ENCODE data around the gene GTF3C4. TPM values are rescaled to one million over a fixed set of nuclear protein-coding genes. Genes with fewer than 3 reads are reported as not detected.

GTF3C4 gene
- total and polyA plus RNA-seq, 2 of the 8 experiments (the other 6 are each of a cell fraction or from before 2014, with no cell fraction given) = 6.8 to 39.2 TPM

DNA sequence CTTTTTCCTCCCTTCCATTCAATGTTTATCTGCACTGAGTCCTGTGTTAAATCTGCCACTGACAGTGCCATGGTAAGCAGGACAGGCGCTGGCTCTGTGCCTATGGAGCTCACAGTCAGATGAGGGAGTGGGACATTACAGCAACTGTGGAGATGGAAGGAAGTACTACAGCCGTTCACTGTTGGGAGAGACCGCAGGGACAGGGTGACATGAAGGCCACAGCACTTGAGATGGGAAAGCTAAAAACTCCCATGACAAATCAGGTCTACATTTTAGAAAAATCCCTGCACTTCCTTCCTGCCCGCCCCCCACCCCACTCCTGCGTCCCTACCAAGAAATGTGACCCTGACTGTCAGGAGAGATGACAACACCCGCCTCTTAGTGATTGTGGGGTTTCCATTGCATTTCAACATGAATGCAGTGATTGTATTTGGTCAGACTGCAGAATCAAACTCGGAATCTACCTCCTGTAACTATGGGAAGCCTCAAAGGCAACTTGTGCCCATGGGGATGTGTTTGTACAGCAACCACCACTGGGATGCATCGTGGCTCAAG lies 56.4 kb downstream of the GTF3C4 start:
- H3K27me3 ChIP-seq (replicated peaks in 1 of 4; ENCODE audit: control insufficient read depth in 3 of 4, extremely low read depth in 1 of 4, insufficient read depth in 3 of 4, low read length in 3 of 4) = no peaks in the 10 kb centered on the region
- POLR2A ChIA-PET (ENCODE audit: partially characterized antibody) = no interaction called here
- no peak for FAIRE-seq
- TF ChIP-seq, protein P1, sequence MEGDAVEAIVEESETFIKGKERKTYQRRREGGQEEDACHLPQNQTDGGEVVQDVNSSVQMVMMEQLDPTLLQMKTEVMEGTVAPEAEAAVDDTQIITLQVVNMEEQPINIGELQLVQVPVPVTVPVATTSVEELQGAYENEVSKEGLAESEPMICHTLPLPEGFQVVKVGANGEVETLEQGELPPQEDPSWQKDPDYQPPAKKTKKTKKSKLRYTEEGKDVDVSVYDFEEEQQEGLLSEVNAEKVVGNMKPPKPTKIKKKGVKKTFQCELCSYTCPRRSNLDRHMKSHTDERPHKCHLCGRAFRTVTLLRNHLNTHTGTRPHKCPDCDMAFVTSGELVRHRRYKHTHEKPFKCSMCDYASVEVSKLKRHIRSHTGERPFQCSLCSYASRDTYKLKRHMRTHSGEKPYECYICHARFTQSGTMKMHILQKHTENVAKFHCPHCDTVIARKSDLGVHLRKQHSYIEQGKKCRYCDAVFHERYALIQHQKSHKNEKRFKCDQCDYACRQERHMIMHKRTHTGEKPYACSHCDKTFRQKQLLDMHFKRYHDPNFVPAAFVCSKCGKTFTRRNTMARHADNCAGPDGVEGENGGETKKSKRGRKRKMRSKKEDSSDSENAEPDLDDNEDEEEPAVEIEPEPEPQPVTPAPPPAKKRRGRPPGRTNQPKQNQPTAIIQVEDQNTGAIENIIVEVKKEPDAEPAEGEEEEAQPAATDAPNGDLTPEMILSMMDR (IDR thresholded peaks at IDR 0.05; ENCODE audit: control extremely low read depth in 1 of 3, insufficient read depth in 1 of 3, low read depth in 1 of 3, low read length in 3 of 3) = no peak

More for the DNA sequence above, 56.4 kb downstream of the GTF3C4 start:
- no peak overlapping the region for H2AFZ ChIP-seq (ENCODE audit: low read length)
- no peaks in the 10 kb centered on the region for H3K23me2 ChIP-seq (ENCODE audit: low read depth, low read length)
- no peak overlapping the region for H3K27ac ChIP-seq (ENCODE audit: low read depth, low read length)
- H3K9ac ChIP-seq (replicated peaks in 1 of 4; ENCODE audit: extremely low read depth in 1 of 4, low read depth in 3 of 4, low read length in 3 of 4) = no peak overlapping the region
- H3K79me1 ChIP-seq (ENCODE audit: low read depth, low read length) = no peaks in the 10 kb centered on the region
- DNase-seq (ENCODE audit: low read depth in 1 of 2, low spot score in 2 of 2) = no peak
- H3K4ac ChIP-seq (replicated peaks; ENCODE audit: insufficient read length, low read depth, low read length) = no peak overlapping the region
- H2BK12ac ChIP-seq (ENCODE audit: low read depth, low read length) = no peak overlapping the region; the same call in 1 of the 2 replicates
- H2AK5ac ChIP-seq (ENCODE audit: low read depth, low read length) = no peak overlapping the region
- no peak overlapping the region for H2BK120ac ChIP-seq (replicated peaks; ENCODE audit: low read depth, low read length)
- H2BK20ac ChIP-seq (ENCODE audit: low read length) = no peak overlapping the region
- H3K36me3 ChIP-seq (ENCODE audit: control insufficient read depth in 2 of 4, insufficient read depth in 4 of 4, low read length in 3 of 4) = no peaks in the 10 kb centered on the region
- no peaks in the 10 kb centered on the region for H3K79me2 ChIP-seq (ENCODE audit: control insufficient read depth in 1 of 2, insufficient read depth in 2 of 2, low read length in 2 of 2)
- no peak overlapping the region for H3K4me3 ChIP-seq (ENCODE audit: extremely low read depth in 1 of 4, insufficient read depth in 2 of 4, low read depth in 3 of 4, low read length in 4 of 4)
- H3K4me2 ChIP-seq (ENCODE audit: insufficient read depth in 1 of 2, low read depth in 2 of 2, low read length in 2 of 2) = no peak overlapping the region
- H3K4me1 ChIP-seq (replicated peaks in 1 of 4; ENCODE audit: control insufficient read depth in 3 of 4, insufficient read depth in 4 of 4, low read length in 3 of 4) = no peaks in the 10 kb centered on the region; a peak in 2 of 7 replicates
- no peak overlapping the region for H2BK15ac ChIP-seq (ENCODE audit: low read length)
- H2BK5ac ChIP-seq (ENCODE audit: low read depth, low read length) = no peak overlapping the region
- WGBS, 2 experiments (ENCODE audit: extremely low coverage in 1 of 2, insufficient coverage in 1 of 2, insufficient read length in 1 of 2, insufficient replicate concordance in 2 of 2, low coverage in 1 of 2, low lambda C conversion rate in 2 of 2, missing lambda C conversion rate in 1 of 2) = 81% methylated on average over 7 of the region's 8 CpGs; no CpG with 5 or more reads in 1 of the 2 experiments
- H4K5ac ChIP-seq (ENCODE audit: insufficient read length, low read depth, low read length) = no peak overlapping the region
- no peak overlapping the region; the same call in 1 of the 2 replicates for H4K8ac ChIP-seq (ENCODE audit: extremely low read depth, insufficient read depth, low read length)
- no peak overlapping the region for H3K56ac ChIP-seq (replicated peaks; ENCODE audit: insufficient read length, low read depth, low read length)
- H3K23ac ChIP-seq (ENCODE audit: insufficient read length) = no peak overlapping the region
- no peaks in the 10 kb centered on the region for H3K9me3 ChIP-seq (ENCODE audit: insufficient read depth in 2 of 2, low read depth in 1 of 2, low read length in 1 of 2)
- H4K91ac ChIP-seq (replicated peaks; ENCODE audit: insufficient read length, low read length) = no peak overlapping the region
- CTCF ChIA-PET (ENCODE audit: partially characterized antibody) = interaction anchor here (0.7 to 1.7 kb wide), 2 partner anchors 9 to 72 kb away, joined by 4 to 6 read pairs; no protein-coding TSS in a partner anchor
- H4K20me1 ChIP-seq (replicated peaks in 1 of 2; ENCODE audit: control insufficient read depth in 1 of 2, insufficient read depth in 2 of 2, low read length in 2 of 2) = peaks cover 0 to under 1% of the 10 kb centered on the region in 2 experiments
- no peak overlapping the region for H3K14ac ChIP-seq (ENCODE audit: insufficient read length)
- no peak overlapping the region for H3K18ac ChIP-seq (ENCODE audit: extremely low read depth, low read length)

All from H1 (cell line).